ENCODE results near the gene EFCAB13.

DNA sequence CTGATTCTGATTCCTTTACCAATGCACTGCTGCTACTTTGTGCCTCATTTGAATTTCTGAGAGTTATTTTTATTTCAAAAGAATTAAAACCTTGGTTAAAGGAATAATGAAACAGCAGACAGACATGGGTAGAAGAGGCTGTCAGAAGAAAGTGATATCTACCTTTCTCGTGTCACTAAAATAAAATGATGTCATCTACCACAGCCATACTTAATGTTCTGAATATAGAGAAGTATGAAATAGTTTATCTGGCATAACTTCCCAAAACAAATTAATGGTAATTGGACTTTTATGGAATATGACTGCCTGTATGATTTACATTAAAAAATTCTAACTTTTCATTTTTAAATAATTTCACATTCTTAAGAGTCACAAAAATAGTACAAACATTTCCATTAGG, 52.5 kb downstream of the EFCAB13 start:
- TF ChIP-seq, protein P1, sequence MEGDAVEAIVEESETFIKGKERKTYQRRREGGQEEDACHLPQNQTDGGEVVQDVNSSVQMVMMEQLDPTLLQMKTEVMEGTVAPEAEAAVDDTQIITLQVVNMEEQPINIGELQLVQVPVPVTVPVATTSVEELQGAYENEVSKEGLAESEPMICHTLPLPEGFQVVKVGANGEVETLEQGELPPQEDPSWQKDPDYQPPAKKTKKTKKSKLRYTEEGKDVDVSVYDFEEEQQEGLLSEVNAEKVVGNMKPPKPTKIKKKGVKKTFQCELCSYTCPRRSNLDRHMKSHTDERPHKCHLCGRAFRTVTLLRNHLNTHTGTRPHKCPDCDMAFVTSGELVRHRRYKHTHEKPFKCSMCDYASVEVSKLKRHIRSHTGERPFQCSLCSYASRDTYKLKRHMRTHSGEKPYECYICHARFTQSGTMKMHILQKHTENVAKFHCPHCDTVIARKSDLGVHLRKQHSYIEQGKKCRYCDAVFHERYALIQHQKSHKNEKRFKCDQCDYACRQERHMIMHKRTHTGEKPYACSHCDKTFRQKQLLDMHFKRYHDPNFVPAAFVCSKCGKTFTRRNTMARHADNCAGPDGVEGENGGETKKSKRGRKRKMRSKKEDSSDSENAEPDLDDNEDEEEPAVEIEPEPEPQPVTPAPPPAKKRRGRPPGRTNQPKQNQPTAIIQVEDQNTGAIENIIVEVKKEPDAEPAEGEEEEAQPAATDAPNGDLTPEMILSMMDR (conservative IDR thresholded peaks at IDR 0.05; ENCODE audit: low read depth, low read length), result no peak
- no peak for TF ChIP-seq EZH2 (IDR thresholded peaks at IDR 0.05; ENCODE audit: borderline replicate concordance, low read depth, low read length, poor library complexity, severe bottlenecking)
